Measurements from ENCODE around the gene STX8.

STX8 gene

DNA sequence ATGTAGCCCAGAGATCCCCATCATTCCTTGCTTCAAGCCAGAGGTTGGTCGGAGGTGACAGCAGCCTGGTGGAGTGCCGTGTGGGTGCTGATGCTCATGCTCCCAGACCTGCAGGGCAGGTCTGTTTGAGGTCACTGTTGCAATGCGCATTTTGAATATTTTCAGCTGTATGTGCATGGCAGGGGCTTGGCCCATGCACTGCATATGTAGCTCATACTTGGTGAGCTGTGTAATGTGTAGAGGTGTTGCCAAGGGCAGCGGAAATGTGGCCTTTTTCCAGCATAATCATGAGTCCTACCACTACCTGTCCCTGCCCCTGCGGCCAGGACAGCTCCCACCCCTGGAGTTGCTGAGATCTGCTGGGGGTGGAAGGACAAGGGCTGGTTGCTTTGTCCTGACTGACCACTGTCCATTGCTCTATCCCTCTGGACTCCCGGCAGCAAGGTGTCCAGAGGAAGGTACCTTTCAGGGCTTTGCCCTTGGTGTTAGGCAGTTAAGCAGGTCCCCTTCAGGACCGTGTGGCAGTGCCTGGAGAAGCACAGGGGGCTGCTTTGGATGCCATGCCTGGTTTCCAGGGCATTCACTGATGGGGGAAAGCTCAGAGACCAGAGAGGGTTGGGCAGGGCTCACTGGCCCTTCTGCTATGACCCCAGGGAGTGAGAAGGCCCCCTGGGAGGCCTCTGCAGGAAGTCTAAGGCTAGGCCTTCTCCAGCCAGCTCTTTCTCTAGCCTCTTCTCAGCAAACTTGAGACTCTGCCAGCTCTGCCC is 339.2 kb downstream of the STX8 start:
- DNase-seq, result no peak

DNA sequence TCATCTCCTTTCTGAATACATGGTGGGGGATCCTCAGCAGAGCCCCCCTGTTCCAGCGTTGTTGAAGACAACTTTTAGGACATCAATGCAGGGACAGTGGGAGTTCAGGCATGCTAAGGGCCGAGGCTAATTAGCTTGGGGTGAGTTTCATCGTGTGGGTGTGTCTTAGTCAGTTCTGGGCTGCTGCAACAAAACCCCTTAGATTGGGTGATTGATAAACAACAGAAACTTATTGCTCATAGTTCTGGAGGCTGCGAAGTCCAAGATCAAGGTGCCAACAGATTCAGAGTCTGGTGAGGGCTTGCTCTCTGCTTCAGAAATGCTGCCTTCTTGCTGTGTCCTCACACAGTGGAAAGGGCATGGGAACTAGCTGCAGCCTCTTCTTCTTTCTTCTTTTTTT is 340.3 kb downstream of the STX8 start:
- DNase-seq, result no peak

DNA sequence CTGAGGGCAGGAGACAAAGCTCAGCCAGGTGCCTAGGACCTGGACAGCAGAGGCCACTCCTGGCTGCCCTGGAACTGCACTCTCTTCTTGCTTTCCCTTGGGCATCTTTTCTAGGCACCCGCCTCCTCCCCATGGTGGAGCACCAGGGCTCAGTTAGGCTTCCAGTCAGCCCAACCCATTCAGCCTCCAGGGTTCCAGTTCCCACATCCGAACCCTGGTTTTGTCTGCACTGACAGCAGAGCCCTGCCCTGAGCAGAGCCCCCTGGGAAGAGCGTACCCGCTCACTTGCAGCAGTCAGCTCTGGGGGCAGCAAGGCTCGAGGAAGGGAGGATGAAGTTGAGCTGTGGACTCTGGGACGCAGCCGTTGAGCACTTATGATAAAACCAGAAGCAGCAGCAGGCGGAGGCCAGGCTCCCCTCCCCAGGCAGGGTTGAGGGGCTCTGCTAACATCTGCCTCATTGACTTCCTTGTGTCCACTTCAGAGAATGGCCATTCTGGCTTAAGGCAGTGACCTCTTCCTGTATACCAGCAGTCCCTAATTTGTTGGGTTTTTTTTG is 341.2 kb downstream of the STX8 start:
- no peak for DNase-seq

DNA sequence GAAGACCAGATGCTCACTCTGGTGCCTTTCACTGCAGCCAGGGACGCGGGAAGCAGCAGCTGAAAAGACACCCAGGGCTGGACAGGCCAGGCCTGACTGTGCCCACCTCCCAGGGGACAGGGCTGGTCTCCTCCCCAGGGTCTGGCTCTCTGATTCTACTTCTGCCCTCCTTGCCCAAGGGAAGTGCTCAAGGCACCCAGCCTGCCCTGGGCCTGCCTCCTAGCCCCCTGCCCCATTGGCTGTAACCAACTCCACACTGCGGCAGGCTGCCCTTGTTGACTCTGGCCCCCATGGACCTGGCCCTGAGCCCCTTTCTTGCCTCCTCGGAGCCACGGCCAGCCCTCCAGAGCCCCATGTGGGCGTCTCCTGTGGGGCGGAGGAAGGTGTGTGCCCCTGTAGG is 341.9 kb downstream of the STX8 start:
- DNase-seq, result no peak

DNA sequence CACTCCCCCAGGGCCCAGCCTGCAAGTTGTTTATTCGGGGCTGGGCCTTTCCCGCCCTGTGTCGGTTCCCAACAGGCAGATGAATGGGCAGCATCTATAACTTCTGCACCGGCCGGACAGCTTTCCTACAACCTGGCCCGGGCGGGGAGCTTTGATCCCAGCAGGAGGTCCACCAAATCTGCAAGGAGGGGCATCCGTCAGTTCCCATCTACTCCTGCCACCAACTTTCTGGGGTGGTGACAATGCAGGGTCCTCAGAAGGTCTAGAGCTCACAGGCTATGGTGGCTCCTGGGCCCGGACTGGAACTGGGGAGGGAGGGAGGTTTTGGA is 342.4 kb downstream of the STX8 start:
- no peak for DNase-seq

DNA sequence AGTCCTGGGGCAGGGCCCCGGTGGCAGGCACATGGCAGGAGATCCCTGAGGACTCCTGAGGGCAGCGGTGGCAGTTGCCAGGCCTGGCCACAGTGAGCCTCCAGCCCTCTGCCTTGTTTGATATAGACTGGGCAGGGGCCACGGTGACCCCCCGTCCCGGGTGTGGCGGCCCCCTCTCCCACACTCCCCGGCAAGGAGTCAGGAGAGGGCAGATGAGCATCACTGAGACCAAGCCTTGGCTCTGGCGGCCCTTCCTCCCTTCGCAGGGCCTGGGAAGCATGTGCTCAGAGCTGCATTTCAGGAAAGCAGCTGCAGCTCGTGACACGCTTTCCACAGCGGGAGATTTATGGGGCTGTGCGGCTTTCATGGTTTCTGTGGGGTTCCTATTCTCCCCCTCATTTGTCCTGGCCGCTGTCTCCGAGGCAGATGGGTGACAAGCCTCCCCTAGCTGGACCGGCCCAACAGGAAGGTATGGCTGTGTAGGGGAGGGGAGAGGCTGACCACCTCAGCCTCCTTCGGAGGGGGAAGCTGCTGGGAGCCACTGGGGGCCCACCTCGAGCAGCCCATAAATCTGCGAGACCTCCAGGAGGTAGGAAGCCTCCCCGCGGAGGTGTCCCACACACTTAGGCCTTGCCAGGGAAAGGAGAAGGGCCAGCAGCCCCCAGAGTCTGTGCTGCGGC is 342.9 kb downstream of the STX8 start:
- DNase-seq, result no peak

DNA sequence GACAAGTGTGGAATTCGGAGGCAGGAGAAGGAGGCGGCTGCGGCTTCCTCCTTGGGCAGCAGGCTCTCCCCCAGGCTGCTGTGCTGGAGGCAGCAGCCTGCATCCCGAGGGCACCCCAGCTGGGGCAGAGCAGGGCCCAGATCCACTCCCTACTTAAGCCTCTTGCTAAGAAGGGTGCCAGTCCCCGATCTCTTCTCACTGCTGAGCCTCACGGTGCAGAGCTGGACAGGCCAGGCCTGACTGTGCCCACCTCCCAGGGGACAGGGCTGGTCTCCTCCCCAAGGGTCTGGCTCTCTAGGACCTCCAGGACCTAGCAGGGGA is 343.5 kb downstream of the STX8 start:
- no peak for DNase-seq

DNA sequence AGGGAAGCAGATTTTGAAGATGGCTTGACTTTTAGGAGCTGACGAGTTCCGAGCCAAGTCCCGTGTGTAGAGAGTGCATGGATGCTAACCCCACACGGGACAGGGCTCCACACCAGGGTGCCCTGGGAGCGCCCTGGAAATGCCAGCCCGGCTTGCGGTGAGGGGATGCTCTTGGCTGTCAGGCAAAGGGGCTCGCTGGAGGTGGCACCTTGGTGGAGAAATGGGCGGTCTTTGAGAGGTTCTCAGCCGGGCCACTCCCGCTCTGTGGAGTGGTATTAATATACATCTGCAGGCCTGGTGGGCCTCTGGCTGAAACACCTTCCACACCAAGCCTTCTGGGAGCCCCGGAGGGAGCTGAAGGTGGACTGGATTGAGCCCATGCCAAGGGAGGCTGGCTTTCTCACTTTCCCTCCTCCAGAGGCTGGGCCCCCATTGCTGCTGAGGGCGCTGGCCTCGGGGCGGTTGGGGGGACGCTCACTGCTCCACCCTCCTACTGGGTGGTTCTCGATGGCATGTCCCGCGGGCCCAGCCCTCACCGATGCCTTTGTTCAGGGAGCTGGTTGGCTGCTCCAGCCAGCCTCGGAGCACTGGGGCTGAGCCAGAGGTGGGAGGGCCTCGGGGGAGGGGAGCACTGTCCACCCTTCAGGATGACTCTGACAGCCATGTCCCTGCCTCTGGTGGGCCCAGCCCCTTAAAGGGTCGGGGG is 344.0 kb downstream of the STX8 start:
- no peak for DNase-seq

DNA sequence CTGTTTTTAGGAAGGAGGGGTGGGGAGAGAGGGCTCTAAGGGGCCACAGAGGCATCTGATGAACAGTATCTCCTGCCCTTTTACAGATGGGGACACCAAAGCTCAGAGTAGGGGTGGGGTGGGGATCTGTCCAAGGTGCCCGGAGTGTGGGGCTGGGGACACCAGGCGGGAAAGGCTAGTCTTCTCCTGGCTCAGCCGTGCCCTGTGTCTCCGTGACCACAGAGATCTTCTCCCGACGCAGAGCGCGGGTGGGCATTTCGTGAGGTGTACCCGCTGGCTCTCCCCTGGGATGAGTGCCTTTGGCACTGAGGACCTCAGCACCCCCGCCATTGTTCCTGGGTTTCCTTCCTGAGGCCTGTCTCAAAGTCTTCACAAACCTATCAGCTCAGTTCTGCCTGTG is 344.8 kb downstream of the STX8 start:
- DNase-seq, result no peak

DNA sequence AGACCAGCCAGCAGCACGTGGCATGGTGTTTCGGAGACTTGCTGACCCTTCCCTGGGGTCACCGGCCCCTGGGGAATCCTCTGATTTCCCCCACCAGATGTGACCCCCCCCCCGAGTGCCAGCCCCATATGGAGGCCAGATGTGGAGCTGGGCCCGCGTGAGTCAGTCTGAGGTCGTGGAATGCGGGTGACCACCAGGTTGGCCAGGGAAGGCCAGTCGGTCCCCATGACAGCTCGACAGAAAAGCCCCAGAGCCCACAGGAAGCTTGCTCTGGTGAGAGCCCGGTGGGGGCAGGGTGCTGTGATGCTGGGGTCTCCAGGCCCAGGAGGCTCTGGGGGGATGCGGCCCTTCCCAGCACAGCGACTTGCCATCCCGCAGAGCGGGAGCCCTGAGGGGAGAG is 345.3 kb downstream of the STX8 start:
- DNase-seq, result no peak

DNA sequence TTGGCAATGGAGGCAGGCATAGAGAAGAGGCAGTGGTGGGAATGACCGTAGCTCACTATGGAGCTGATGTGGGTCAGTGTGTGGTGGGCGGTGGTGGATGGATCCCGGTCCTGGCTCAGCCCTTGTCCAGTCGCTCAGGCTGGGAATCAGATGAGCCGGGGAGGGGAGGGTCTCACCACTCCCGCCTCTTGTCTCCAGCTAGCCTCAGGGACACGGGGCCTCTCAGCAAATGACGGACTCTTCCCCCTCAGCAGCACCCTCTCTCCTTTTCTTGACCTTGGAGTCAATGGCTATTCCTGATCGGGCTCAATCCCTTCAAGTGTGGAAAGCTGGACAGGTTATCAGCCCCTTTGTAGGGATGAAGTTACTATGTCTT is 345.8 kb downstream of the STX8 start:
- no peak for DNase-seq

DNA sequence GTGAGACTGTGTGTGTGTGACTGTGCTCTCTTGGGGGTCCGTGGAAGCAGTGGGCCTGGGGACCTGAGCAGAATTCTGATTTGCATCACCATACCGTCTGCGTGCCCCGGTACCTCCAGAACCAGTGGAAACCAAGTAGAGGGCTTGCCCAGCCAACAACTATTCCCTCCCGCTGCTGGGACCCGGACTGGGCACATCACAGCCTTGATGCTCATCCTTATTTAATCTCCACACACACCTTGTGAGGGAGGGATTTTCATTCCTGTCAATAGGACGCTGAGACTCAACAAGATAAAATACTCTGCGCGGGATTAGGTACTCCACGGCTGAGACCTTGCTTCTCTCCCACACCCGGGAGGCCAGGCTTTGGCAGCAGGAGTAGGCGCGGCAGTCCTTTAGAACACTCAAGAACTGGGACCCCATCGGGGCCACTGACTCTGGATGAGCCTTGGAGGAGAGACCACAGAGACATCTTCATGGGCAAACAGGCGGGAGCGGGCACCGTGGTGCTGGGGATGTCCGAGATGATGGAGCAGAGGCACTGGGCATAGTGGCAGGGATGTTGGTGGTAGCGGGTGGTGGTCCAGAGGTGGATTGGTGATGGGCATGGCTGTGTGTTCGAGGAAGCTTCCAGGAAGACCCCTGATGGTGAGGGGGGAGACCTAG is 346.3 kb downstream of the STX8 start:
- DNase-seq, result no peak

DNA sequence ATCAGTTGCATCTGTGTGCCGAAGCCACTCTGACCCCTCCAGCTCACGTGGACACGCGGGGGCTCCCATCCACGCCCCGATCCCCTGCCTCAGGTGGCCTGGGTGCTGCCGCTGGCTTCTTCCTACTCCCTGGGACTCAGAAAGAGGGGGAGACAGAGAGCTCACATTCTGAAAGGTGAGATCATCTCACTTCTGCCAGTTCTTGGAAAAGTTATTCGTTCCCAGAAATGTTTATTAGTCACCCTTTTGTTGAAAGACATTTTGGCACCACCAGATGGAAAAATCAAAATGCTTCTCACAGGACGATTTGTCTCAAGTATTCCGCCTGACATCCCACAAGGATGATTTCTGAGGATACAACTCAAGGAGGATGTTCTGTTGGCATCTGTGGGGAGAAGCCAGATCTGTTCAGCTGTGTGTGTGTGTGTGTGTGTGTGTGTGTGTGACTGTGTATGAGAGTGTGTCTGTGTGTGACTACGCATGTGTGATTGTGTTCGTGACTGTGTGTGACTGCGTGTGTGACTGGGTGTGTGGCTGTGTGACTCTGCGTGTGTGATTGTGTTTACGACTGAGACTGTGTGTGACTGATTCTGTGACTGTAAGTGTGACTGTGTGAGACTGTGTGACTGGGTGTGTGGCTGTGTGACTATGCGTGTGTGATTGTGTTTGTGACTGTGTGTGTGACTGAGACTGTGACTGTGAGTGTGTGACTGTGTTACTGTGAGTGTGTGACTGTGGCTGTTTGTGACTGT is 347.0 kb downstream of the STX8 start:
- no peak for DNase-seq

DNA sequence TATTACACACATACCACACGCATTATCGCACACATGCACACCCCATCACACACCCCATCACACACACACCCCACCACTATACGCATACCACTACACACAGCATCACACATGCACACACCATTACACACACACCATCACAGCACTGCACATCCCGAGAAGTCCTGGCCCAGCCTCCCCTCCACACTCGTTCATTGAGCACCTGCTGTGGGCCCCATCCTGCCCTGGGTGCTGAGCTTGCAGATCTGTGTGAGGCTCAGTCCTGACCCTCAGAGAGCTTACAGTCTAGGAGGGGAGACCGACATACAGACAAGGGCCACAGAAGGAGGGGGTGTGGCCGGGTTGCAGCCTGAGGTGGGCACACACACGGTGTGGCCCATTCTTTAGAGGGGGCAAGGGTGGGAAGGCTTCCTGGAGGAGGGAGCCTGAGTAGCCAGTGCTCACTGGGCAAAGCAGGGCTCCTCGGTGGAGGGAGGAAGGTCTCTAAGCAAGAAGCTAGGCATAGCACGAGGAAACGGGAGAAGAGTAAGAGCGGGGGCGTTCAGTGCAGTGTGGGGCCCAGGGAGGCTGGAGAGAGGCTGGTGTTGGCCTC is 347.7 kb downstream of the STX8 start:
- DNase-seq, result no peak

DNA sequence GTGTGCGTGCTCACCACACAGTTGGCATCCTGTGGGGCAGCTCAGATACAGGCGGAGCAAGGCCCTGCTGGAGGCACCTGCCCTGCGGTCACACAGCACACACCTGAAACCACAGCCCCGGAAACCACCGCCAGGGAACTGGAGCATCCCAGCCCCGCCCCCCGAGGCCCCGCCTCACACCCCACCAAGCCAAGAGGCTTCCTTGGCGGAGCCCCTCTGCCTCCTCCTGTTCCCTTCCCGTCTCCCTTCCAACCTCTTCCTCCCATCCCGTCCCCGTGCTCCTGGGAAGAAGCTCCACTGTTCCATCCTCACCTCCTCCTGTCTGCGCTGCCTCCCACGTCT is 348.9 kb downstream of the STX8 start:
- DNase-seq, result no peak

DNA sequence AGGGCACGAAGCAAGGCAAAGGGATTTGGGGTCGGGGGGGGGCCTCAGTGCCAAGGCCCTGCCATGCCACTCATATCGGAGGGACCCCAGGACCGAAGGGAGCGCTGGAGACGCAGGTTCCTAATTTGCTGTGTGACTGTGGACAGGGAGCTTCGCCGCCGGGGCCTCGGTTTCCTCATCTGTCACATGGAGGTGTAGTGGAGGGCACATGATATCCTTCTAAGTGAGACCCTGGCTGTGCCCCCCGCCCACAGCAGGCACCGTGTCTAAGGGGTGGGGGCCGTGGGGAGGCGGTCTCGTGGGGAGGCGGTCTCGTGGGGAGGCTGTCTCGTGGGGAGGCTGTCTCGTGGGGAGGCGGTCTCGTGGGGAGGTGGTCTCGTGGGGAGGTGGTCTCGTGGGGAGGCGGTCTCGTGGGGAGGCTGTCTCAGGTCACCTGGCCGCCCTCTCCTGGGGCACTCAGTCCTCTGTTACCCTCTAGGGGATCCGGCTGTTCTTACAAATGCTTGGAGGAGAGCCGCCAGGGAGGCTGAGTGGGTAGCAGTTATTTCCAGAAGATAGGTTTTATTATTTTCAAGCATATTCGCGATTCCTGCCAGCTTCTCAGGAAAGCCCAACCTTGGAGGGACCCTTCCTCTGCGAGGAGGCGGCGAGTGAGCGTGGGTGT is 349.4 kb downstream of the STX8 start:
- no peak for DNase-seq

DNA sequence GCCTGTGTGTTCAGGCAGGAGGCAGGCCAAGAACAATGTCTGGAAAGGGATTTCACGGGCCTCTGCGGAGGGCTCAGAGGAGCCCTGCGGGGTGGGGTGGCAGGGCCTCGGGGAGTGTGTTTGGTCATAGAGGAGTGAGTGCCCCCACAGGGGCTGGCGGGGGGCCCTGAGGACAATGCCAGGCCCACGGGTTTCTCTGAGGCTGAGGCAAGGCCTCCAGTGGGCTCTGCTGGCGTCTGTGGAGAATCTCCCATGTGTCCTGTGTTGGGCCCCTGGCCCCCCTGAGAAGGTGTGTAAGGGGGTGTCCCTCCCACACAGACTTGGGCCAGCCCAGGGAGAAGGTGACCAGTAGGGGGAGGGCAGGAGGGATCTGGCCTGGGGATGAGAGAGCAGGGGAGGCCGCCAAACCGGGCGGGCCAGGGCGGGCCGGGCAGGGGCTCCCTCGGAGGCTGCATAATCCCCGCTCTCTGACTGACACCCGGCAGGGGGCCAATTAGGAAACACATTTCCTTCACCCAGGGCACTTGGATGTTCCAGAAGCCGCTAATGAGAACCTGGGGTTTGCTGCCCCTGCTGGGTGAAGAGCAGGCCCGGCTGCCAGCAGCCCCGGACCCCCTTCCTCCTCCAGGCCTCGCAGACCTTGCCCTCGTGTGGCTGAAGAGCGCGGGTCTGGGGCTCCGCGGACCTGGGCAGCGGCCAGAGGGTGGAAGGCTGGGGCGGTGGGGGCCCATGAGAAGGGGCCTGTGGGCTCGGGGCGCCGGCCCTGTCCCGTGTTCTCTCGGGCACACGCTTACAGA is 350.1 kb downstream of the STX8 start:
- DNase-seq, result no peak

DNA sequence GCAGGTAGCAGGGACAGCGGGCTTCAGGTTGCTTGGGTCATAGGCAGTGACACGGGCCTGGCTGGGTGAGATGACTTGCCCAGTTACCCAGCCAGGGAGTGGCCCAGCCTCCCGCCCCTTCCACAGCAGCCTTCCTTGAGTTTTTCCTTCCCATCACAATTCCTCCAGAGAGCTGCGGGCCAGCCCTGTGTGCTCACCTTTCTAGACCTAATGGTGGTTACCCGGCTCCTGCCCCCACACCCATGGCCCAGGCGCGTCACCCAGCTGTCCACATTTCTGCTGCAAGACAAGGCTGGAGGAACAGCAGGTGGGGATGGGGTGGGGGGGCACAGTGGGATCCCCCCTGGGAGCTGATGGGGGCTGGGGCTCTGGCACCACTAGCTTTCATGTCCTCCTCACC is 351.1 kb downstream of the STX8 start:
- no peak for DNase-seq

DNA sequence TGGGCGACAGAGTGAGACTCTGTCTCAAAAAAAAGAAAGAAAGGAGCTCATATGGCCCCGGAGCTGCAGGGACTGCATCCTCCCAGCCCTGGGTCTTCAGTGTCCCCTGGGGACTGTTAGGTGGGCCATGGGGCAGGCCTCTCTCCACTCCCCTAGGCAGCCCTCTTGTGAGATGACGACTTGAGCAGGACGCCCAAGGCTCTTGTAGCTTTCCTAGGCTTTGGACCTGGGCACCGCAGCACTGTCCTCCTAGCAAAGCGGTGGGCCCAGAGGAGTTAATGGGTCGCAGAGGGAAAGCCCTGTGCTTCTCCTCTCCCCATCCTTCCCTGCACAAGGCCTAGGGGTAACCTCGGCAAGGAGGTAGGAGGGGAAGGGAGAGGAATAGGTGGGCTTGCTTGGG is 352.1 kb downstream of the STX8 start:
- no peak for DNase-seq

DNA sequence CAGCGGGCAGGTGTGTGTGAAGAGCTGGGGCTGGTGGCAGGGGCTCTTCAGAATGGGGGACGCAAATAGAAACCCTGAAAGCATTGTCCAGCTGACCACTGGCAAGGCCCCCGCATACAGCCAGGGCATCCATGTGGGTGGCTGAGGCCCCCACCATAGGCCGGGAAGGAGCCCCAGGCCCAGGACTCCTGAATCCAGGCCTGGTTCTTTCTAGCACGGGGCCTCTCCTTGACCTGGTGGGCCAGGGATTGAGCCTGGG is 353.8 kb downstream of the STX8 start:
- no peak for DNase-seq

DNA sequence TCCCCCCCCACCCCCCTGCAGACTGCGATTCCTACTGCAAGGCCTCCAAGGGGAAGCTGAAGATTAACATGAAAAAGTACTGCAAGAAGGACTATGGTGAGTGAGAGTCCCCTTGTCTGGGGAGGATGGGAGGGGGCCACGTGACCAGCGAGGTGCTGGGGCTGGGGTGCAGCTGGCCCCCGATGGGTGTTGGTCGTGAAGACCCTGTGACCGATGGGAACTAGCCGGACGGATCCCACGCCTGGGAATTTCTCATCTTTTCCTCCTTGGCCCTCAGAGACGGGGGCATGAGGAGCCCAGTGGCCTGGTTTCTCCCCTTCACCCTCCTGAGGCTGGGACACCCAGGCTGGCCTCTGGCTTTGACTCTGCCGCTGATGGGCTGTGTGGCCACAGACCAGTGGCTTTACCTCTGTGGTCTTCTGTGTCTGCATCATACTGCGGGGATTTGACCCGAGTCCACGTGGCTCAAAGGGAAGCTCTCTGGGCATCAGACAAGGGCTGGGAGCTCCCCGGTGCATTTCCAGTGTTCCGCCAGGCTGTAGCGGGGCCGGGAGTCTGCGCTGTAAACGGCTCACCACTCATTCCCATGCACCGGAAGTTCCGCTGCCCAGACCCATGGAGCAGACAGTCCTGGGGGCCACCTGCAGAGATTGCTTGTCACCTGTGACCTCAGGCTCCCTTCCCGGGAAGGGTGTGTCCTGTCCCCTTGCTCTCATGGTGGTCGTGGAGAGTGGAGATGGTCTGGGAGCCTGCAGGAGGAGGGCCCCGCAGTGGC is 354.3 kb downstream of the STX8 start:
- no peak for DNase-seq
